ENCODE measurements around the gene CHST3. TPM values are rescaled to one million over a fixed set of nuclear protein-coding genes. Genes with fewer than 3 reads are reported as not detected.

The CHST3 gene
- total RNA-seq, 2 experiments from 2014 or later, result 0.21 TPM

GRCh38 chr10:72002354-72003295 lies 38.4 kb downstream of the CHST3 start:
- ChIA-PET POLR2A (interaction anchor here (0.7 kb wide), 1 partner anchor 655 kb away, joined by 10 read pairs; no protein-coding TSS in a partner anchor), CTCF (no interaction called here)

GRCh38 chr10:72006026-72006425 lies 41.8 kb downstream of the CHST3 start:
- POLR2A ChIA-PET, result no interaction called here
- CTCF ChIA-PET, result no interaction called here

- CTCF ChIA-PET, result no interaction called here
Observed at GRCh38 chr10:72007246-72007892, 43.2 kb downstream of the CHST3 start.

GRCh38 chr10:72008096-72008981 lies 44.1 kb downstream of the CHST3 start:
- POLR2A ChIA-PET, result no interaction called here
- CTCF ChIA-PET, result no interaction called here

More at GRCh38 chr10:72007246-72007892, 43.2 kb downstream of the CHST3 start:
- POLR2A ChIA-PET, result no interaction called here

- POLR2A ChIA-PET, result no interaction called here
- CTCF ChIA-PET, result no interaction called here
Observed at GRCh38 chr10:72009051-72009424, 44.8 kb downstream of the CHST3 start.

- POLR2A ChIA-PET, result no interaction called here
- CTCF ChIA-PET, result no interaction called here
Observed at GRCh38 chr10:72009425-72010081, 45.4 kb downstream of the CHST3 start.

- ChIA-PET CTCF (no interaction called here), POLR2A (no interaction called here)
Observed at GRCh38 chr10:72010234-72010973, 46.2 kb downstream of the CHST3 start.

- ChIA-PET POLR2A (no interaction called here), CTCF (no interaction called here)
Observed at GRCh38 chr10:72011016-72011415, 46.8 kb downstream of the CHST3 start.

GRCh38 chr10:72011468-72011867 lies 47.3 kb downstream of the CHST3 start:
- ChIA-PET POLR2A (no interaction called here), CTCF (no interaction called here)

GRCh38 chr10:72011976-72012512 lies 47.8 kb downstream of the CHST3 start:
- ChIA-PET CTCF (no interaction called here), POLR2A (no interaction called here)

- ChIA-PET CTCF (no interaction called here), POLR2A (no interaction called here)
Observed at GRCh38 chr10:72012796-72013195, 48.6 kb downstream of the CHST3 start.

- POLR2A ChIA-PET, result no interaction called here
Observed at GRCh38 chr10:72013202-72013945, 49.2 kb downstream of the CHST3 start.

GRCh38 chr10:72014197-72014596 lies 50.0 kb downstream of the CHST3 start:
- CTCF ChIA-PET, result no interaction called here

More at GRCh38 chr10:72013202-72013945, 49.2 kb downstream of the CHST3 start:
- CTCF ChIA-PET, result no interaction called here

GRCh38 chr10:72014785-72015480 lies 50.7 kb downstream of the CHST3 start:
- ChIA-PET POLR2A (no interaction called here), CTCF (no interaction called here)

More at GRCh38 chr10:72014197-72014596, 50.0 kb downstream of the CHST3 start:
- POLR2A ChIA-PET, result no interaction called here

GRCh38 chr10:72015841-72016240 lies 51.6 kb downstream of the CHST3 start:
- ChIA-PET POLR2A (no interaction called here), CTCF (no interaction called here)

GRCh38 chr10:72016608-72017300 lies 52.6 kb downstream of the CHST3 start:
- POLR2A ChIA-PET, result no interaction called here
- CTCF ChIA-PET, result no interaction called here

All from activated CD8-positive, alpha-beta memory T cell treated with anti-CD3 and anti-CD28 coated beads for 36 hours (primary cell).